ENCODE measurements around the gene ZSCAN4. TPM values are rescaled to one million over a fixed set of nuclear protein-coding genes. Genes with fewer than 3 reads are reported as not detected.

Gene ZSCAN4
- total RNA-seq, 1 donor from 2014 or later: 1.2 TPM

DNA sequence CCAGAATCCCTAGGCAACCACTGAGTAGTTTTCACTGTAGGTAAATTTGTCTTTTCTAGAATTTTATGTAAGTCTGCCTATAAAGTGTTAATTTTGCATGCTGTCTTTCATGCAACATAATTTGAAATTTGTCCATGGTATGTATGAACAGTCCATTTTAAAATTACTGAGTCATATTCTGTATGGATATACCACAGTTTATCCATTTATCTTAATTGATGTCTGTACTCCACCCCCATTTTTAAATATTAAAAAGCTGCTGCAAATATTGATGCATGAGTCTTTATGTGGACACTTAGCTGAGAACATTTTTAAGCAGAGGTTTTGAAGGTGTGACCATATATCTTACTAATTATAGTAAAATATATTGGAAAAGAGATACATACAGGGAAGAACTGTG, 45.6 kb upstream of the ZSCAN4 start:
- no peaks in the 10 kb centered on the region for H3K4me1 ChIP-seq (ENCODE audit: insufficient read depth, low read length)
- TF ChIP-seq EZH2 (IDR thresholded peaks at IDR 0.05; ENCODE audit: insufficient read depth, low read length): no peak
- TF ChIP-seq, protein P1, sequence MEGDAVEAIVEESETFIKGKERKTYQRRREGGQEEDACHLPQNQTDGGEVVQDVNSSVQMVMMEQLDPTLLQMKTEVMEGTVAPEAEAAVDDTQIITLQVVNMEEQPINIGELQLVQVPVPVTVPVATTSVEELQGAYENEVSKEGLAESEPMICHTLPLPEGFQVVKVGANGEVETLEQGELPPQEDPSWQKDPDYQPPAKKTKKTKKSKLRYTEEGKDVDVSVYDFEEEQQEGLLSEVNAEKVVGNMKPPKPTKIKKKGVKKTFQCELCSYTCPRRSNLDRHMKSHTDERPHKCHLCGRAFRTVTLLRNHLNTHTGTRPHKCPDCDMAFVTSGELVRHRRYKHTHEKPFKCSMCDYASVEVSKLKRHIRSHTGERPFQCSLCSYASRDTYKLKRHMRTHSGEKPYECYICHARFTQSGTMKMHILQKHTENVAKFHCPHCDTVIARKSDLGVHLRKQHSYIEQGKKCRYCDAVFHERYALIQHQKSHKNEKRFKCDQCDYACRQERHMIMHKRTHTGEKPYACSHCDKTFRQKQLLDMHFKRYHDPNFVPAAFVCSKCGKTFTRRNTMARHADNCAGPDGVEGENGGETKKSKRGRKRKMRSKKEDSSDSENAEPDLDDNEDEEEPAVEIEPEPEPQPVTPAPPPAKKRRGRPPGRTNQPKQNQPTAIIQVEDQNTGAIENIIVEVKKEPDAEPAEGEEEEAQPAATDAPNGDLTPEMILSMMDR (IDR thresholded peaks at IDR 0.05; ENCODE audit: insufficient read depth, low read depth, low read length): no peak
- DNase-seq (ENCODE audit: low read depth) (no peak), FAIRE-seq (no peak)
- no peak overlapping the region for H3K27ac ChIP-seq (ENCODE audit: low read depth, low read length)
- no peak overlapping the region for H3K27ac Mint-ChIP-seq (ENCODE audit: unreplicated experiment)
- H2AFZ ChIP-seq (ENCODE audit: low read depth, low read length): no peak overlapping the region
- H3K4me1 Mint-ChIP-seq (ENCODE audit: low read depth, unreplicated experiment): no peaks in the 10 kb centered on the region
- peaks cover 70% of the 10 kb centered on the region for H3K9me3 ChIP-seq (ENCODE audit: insufficient read depth, low read depth, low read length)
- H3K4me3 ChIP-seq (ENCODE audit: insufficient read depth, low read depth, low read length): no peak overlapping the region
- no peaks in the 10 kb centered on the region for H3K27me3 Mint-ChIP-seq (ENCODE audit: low read depth, unreplicated experiment)
- H4K20me1 ChIP-seq (ENCODE audit: insufficient read depth, low read length): peaks cover 34% of the 10 kb centered on the region
- H3K9me3 Mint-ChIP-seq (ENCODE audit: unreplicated experiment): peaks cover 70% of the 10 kb centered on the region
- no peak overlapping the region for H3K4me3 Mint-ChIP-seq (ENCODE audit: unreplicated experiment)
- peaks cover 51% of the 10 kb centered on the region for H3K79me2 ChIP-seq (ENCODE audit: insufficient read depth, low read length)
- H3K36me3 Mint-ChIP-seq (ENCODE audit: low read depth, unreplicated experiment): peaks cover 79% of the 10 kb centered on the region
- no peaks in the 10 kb centered on the region for H3K27me3 ChIP-seq (ENCODE audit: insufficient read depth, low read length)
- no peak overlapping the region for H3K4me2 ChIP-seq (ENCODE audit: low read length)
- no peak overlapping the region for H3K9ac ChIP-seq (ENCODE audit: low read length)
- H3K36me3 ChIP-seq (ENCODE audit: insufficient read depth, low read length): peaks cover 41% of the 10 kb centered on the region

DNA sequence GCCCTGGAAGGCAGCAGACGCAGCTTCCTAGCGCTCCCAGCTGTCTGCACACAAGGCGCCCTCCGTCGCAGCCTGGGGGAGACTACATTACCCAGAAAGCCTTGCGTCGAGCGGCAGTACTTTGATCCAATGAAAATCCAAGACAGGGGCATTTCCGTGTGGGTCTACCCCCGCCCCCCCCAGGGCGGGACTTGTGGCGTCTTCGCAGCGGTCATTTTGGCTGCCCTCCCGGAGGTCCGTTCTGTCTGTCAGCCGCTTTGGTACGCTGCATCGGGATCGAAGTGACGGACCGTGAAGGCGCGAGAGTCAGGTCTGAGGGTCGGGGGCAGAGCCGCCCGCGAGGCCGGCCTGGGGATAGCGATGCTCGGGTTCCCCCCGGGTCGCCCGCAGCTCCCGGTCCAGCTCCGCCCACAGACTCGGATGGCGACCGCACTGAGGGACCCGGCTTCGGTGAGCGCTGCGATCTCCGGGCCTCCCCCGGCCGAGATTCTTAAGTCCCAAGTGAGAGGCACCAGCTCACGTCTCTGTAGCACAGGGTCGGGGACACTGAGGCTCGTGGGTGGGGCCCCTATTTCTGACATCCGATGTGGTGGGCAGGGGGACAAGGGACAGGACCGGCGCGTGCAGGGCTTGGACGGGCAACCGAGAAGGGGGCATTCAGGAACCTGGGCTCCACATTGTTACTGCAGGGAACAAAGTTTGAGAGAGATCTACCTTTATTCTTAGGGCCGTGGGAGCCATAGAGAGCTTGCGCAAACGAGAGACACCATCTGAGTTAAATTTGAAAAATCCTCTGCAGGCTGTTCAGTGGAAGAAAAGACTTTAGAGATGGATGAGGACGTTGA, 35.5 kb upstream of the ZSCAN4 start, which contains the start of gene ZNF211:
Gene ZNF211, plus strand, starts transcription at position 182 of the 845 bp plus-strand sequence. Its CDS starts 179 bp downstream, at position 361.
- Mint-ChIP-seq H3K27ac (ENCODE audit: unreplicated experiment) (peak within 1 kb of the TSS; percentile 56), H3K4me1 (ENCODE audit: low read depth, unreplicated experiment) (peaks cover 11% of the 10 kb centered on the region), H3K4me3 (ENCODE audit: unreplicated experiment) (peak within 1 kb of the TSS; percentile 98), H3K9me3 (ENCODE audit: unreplicated experiment) (peaks cover 18% of the 10 kb centered on the region), H3K27me3 (ENCODE audit: low read depth, unreplicated experiment) (no peaks in the 10 kb centered on the region), H3K36me3 (ENCODE audit: low read depth, unreplicated experiment) (peaks cover 37% of the 10 kb centered on the region)
- peaks cover 4% of the 10 kb centered on the region for H3K4me1 ChIP-seq (ENCODE audit: insufficient read depth, low read length)
- DNase-seq (ENCODE audit: low read depth) (peak; percentile 88), FAIRE-seq (no peak)
- H3K9me3 ChIP-seq (ENCODE audit: insufficient read depth, low read depth, low read length): peaks cover 5% of the 10 kb centered on the region
- TF ChIP-seq, protein P1 (IDR thresholded peaks at IDR 0.05; ENCODE audit: insufficient read depth, low read depth, low read length): no peak
- no peak for TF ChIP-seq EZH2 (IDR thresholded peaks at IDR 0.05; ENCODE audit: insufficient read depth, low read length)
- H3K79me2 ChIP-seq (ENCODE audit: insufficient read depth, low read length): peaks cover 21% of the 10 kb centered on the region
- peak within 1 kb of the TSS; percentile 89 for H3K9ac ChIP-seq (ENCODE audit: low read length)
- peak within 1 kb of the TSS; percentile 92 for H3K4me2 ChIP-seq (ENCODE audit: low read length)
- H3K27me3 ChIP-seq (ENCODE audit: insufficient read depth, low read length): no peaks in the 10 kb centered on the region
- peak within 1 kb of the TSS; percentile 64 for H3K27ac ChIP-seq (ENCODE audit: low read depth, low read length)
- peak within 1 kb of the TSS; percentile 88 for H2AFZ ChIP-seq (ENCODE audit: low read depth, low read length)
- peaks cover 7% of the 10 kb centered on the region for H3K36me3 ChIP-seq (ENCODE audit: insufficient read depth, low read length)
- no peaks in the 10 kb centered on the region for H4K20me1 ChIP-seq (ENCODE audit: insufficient read depth, low read length)
- H3K4me3 ChIP-seq (ENCODE audit: insufficient read depth, low read depth, low read length): peak within 1 kb of the TSS; percentile 85

DNA sequence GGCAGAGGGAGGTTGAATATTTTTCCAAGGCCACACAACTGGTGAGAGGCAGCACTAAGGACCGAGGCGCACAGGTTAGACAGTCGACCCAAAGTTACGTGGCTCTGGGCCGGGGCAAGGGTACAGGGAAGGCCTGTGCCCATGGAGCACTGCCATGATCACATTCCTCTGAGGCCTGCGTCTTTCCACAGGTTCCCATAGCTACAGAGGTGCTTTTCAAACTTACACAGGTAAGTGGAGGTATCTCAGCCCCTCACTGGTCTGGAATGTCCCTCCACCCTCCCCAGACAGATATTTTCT, 35.0 kb upstream of the ZSCAN4 start:
- Histone ChIP-seq H2AFZ (ENCODE audit: low read depth, low read length) (peak overlapping the region; percentile 88), H3K9me3 (ENCODE audit: insufficient read depth, low read depth, low read length) (peaks cover 8% of the 10 kb centered on the region), H3K4me1 (ENCODE audit: insufficient read depth, low read length) (peaks cover 4% of the 10 kb centered on the region), H3K36me3 (ENCODE audit: insufficient read depth, low read length) (peaks cover 10% of the 10 kb centered on the region), H3K4me3 (ENCODE audit: insufficient read depth, low read depth, low read length) (peak overlapping the region; percentile 85), H3K79me2 (ENCODE audit: insufficient read depth, low read length) (peaks cover 21% of the 10 kb centered on the region), H4K20me1 (ENCODE audit: insufficient read depth, low read length) (no peaks in the 10 kb centered on the region), H3K27me3 (ENCODE audit: insufficient read depth, low read length) (no peaks in the 10 kb centered on the region), H3K9ac (ENCODE audit: low read length) (peak overlapping the region; percentile 89), H3K4me2 (ENCODE audit: low read length) (peak overlapping the region; percentile 92), H3K27ac (ENCODE audit: low read depth, low read length) (no peak overlapping the region)
- peaks cover 11% of the 10 kb centered on the region for H3K4me1 Mint-ChIP-seq (ENCODE audit: low read depth, unreplicated experiment)
- H3K36me3 Mint-ChIP-seq (ENCODE audit: low read depth, unreplicated experiment): peaks cover 43% of the 10 kb centered on the region
- H3K27ac Mint-ChIP-seq (ENCODE audit: unreplicated experiment): peak overlapping the region; percentile 56
- no peaks in the 10 kb centered on the region for H3K27me3 Mint-ChIP-seq (ENCODE audit: low read depth, unreplicated experiment)
- peaks cover 23% of the 10 kb centered on the region for H3K9me3 Mint-ChIP-seq (ENCODE audit: unreplicated experiment)
- peak overlapping the region; percentile 98 for H3K4me3 Mint-ChIP-seq (ENCODE audit: unreplicated experiment)
- TF ChIP-seq EZH2 (IDR thresholded peaks at IDR 0.05; ENCODE audit: insufficient read depth, low read length): no peak
- TF ChIP-seq, protein P1 (IDR thresholded peaks at IDR 0.05; ENCODE audit: insufficient read depth, low read depth, low read length): no peak
- DNase-seq (ENCODE audit: low read depth) (no peak), FAIRE-seq (no peak)
